Stromal cell of bone marrow (primary cell): ENCODE data around the gene PLIN5.
A peak's percentile ranks its signal among the peaks of the same experiment; 100 is the strongest.

ENCODE experiments used
- DNase-seq: peaks from one replicate; pipeline ENCODE4 v3.0.0-alpha.2; 2012; ENCODE audit warnings: low read depth

Gene PLIN5

DNA sequence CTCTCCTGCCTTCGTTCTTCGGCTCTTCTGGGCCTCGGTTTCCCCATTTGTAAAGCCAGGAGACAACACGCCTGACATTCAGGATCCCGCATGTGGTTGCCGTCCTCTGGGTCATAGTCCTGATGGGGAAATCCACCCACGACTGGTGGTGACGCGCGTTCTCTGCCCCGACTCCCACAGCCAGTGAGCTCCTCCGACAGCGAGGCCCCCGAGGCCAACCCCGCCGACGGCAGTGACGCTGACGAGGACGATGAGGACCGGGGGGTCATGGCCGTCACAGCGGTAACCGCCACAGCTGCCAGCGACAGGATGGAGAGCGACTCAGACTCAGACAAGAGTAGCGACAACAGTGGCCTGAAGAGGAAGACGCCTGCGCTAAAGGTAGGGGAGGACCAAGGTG lies 46.5 kb downstream of the PLIN5 start:
- no peak for DNase-seq

DNA sequence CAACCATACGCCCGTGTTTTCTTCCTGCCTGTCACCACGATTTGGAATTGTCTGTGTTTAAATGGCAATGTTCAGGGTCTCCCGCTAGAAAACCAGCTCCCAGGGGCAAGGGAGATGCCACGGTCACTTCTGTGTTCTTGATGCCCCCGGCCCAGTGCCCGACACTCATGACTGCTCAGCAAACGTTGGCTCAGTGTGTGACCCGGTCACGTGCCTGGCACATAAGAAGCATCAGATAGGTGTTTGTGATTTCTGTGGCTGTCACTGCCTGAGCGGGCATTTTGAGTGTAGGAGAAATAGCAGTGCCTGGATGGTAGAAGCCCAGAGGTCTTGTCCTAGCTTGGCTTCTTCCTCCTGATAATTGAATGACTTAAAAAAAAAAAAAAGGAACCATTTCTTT lies 47.5 kb downstream of the PLIN5 start:
- no peak for DNase-seq

DNA sequence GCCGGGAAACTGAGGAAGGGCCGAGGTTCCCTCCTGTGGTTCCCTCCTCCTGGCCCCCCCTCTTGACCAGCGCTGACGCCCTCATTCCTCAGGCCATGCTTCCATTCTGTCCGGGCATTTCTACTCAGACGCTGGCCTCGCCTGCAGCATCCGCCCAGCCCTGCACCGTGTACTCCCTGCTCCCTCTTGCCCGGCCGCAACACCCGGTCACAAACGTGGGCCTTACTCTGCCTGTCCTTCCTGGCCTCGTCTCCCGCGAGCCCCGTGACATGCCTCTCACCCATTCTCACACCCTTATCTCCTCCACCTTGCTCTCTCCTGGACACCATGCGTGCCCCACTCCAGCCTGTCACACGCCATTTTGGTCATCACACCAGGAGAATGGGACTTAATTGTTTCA lies 51.6 kb downstream of the PLIN5 start:
- no peak for DNase-seq

DNA sequence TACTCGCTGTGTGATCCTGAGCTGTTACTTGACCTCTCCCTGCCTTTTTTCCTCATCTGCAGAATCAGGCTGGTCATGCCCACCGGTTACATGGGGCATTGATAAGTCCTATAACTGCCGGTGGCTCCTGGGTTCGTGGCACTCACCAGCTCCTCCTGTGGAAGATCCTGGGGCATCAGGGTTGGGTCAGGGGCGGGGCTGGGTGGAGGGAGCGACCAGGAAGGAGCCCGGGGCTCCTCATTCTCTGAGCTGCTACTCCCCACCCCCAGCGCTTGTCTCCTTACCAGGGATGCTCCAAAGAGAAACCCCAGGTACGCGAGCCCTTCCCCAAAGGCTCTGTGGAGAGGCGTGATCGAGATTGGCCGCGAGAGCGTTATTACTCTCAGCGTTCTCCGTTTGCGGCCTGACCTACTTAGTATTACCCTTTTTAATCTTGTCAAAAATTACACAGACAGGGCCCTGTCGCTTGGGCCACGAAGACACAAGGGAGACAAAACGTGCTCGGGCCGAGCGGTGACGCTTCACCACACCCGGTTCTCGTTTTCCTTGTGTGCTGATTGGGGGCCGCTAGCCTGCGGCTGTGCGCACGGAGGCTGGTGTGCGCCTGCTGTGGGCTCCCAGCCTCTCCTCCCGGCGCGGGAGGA lies 52.2 kb downstream of the PLIN5 start:
- no peak for DNase-seq

DNA sequence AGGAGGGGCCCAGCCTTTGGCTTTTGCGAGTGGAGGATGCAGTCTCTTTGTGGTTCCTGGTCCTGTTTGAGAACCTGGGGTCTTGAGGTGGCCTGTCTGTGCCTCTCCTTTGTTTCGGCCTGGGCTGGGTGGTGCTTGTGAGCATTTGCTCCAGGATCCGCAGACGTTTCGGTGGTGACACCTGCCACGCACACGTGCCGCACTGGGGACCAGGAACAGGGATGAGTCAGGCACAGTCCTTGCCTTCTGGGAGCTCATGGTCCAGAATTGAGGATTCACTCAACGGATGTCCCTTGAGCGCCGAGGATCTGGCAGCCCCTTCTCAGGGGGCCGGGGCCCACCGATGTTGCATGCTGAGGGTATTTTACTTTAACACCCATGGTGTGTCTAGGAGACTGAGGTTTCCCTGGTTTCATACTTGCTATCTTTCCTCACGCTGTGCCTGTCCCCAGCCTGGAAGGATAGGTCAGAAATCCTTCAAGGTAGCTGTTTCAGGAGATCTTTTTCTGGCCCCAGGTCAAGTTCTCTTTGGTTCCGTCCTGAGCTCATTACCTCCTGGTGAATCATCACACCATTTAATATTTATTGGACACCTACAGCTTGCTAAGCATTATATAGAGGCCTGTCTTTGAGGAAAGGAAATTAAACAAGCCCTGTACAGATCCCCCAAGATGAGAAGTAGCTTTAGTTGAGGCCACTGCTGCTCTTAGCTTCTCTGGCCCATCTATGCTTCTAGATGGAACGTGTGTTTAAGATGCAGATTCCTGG lies 57.8 kb downstream of the PLIN5 start:
- DNase-seq = no peak

DNA sequence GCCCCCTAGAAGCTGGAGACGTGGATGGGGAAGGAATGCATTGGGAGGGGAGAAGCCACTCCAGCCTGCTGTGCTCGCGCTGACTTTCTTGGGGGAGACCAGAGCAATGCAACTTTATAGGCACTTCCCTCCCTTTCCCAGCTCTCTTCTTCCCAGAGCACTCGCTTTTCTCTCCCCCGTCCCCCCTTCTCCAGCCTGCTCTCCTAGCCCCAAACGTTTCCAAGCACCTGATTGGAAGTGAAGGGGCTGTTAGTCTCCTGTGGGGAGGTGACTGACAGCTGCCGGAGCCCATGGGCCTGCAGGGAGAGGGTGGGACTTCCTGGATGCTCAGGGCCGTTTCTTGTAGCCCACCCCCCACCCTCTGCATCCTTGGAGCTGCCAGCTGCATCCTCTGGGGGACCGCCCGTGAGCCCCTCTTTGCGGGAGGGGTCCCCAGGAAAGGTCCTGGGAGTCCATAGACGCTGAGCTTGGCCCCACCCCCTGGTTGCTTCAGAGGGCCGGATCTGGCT lies 60.5 kb downstream of the PLIN5 start:
- DNase-seq = peak; percentile 31

DNA sequence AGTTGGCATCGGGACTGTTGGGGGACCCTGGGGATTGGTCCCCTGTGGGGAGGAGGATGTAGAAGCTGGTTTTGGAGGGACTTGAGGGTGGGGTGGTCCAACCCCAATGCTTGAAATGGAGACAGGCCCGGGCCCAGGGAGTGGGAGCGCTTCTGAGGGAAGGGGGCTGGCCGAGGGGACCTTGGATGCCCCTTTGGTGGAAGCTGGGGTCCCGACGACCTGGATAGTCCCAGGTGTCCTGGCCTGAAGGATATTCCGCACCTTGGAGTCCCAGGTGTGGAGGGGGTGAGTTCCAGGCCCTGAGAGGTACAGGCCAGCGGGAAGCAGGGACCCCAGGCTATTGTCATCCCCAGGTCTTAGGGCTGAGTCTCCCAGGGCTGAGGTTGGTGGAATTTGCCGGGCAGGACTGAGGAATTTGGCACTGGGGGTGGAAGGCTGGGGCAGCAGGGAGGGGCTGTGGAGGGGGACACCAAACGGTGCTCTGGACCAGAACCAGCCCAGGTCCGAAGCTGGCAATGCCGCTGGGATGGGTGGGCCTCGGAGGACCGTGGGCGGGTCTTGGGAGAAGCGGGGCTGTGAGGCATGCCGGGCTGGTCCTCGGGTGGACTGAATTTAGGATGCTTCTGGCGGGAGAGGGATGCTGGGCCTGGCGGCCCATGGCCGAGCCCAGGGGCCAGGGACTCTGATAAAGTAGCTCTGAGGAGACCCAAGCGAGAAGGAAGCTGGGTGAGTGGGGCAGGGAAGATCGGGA lies 61.1 kb downstream of the PLIN5 start:
- no peak for DNase-seq

DNA sequence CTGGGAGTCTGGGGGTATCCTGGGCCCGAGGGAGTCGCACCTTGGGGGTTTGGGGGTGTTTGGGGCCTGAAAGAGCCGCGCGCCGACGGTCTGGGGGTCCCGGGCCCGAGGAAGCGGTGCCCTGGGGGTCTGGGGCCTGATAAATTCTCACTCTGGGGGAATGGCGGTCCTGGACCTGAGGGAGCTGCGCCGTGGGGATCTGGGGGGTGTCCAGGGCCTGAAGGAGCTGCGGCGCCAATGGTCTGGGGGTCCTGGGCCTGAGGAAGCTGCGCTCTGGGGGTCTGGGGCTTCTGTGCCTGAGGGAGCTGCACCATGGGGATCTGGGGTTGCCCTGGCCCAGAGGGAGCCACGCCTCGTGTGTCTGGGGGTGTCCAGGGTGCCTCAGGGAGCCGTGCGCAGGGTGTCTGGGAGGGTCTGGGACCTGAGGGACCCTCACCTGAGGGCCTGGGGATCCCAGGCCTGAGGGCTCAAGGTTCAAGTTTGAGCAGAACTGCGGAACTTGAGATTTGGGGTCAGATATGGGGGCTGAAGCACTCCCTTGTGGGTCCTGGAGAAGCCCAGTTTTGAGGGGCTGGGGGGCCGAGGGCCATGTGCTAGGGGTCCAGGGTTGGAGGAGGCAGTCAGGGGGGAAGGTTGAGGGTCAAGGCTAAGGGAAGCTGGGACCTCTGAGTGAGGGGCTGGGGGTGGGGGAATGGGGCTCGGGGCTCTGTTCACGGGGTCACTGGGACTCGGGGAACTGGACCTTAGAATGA lies 61.8 kb downstream of the PLIN5 start:
- no peak for DNase-seq
